Measurements from ENCODE around the gene PLGLB1. TPM values are rescaled to one million over a fixed set of nuclear protein-coding genes. Genes with fewer than 3 reads are reported as not detected.

PLGLB1 gene
- total RNA-seq (2022; extraction: Qiagen RNA extraction) = 0.38 to 1.0 TPM (median 0.80 TPM) in 5 replicates

DNA sequence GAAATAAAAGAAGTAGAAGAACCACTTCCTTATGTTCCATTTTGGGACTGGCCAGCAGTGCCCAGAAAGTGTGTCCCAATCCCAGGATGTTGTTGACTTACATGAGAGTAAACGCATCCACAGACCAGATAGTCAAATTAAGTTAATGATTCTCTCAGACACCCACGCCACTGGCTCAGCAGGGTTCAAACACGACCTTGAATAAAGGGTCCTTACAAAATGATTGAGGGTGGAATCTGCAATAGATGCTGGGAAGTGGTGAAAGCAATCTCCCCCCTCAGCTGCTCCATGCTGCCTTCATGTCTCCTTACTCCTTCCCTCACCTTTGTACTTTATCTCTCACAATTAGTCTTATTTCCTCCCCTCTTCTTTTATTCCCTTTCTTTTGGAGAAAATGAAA lies at the start of gene PLGLB1:
Gene PLGLB1, minus strand, starts transcription at position 101 of the 400 bp plus-strand sequence. Its CDS starts 61 bp downstream, at position 40.

Other genes starting within 250 kb of the PLGLB1 start
- gene CD8A, start 230.9 kb downstream of the PLGLB1 start, total RNA-seq (2022; extraction: Qiagen RNA extraction) = 0.28 to 0.42 TPM (median 0.32 TPM) in 5 replicates
- not detected in 5 replicates for gene CD8B, start 160.0 kb downstream of the PLGLB1 start, total RNA-seq (2022; extraction: Qiagen RNA extraction)
- 0.05 to 0.17 TPM (median 0.06 TPM) in 5 replicates for gene RGPD1, start 79.7 kb downstream of the PLGLB1 start, total RNA-seq (2022; extraction: Qiagen RNA extraction)

Data from A549 treated with CORT108297 at 1 μM for 4 hours (cell line).